Measurements from ENCODE around the gene FAM3D.

The FAM3D gene

DNA sequence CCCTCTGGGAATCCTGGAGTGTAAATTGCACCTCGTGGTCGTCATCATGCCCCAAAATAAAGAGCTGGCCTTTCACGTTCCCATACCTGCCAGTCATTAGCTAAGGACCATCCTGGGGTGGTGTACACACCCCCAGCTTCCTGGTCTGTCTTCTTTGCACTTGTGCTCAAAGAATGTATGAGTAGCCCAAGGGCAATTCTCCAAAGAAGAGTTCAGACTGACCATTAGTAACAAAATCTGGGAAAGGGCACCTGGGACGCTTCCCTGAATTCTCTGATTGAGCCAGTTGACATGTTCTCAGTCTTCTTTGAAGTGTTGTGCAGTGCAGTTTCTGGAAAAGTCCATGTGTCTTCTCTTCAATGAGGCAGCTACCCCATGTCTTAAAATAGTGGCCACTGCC lies 34.8 kb downstream of the FAM3D start:
- no peak for DNase-seq (ENCODE audit: low spot score)
- TF ChIP-seq, protein P1, sequence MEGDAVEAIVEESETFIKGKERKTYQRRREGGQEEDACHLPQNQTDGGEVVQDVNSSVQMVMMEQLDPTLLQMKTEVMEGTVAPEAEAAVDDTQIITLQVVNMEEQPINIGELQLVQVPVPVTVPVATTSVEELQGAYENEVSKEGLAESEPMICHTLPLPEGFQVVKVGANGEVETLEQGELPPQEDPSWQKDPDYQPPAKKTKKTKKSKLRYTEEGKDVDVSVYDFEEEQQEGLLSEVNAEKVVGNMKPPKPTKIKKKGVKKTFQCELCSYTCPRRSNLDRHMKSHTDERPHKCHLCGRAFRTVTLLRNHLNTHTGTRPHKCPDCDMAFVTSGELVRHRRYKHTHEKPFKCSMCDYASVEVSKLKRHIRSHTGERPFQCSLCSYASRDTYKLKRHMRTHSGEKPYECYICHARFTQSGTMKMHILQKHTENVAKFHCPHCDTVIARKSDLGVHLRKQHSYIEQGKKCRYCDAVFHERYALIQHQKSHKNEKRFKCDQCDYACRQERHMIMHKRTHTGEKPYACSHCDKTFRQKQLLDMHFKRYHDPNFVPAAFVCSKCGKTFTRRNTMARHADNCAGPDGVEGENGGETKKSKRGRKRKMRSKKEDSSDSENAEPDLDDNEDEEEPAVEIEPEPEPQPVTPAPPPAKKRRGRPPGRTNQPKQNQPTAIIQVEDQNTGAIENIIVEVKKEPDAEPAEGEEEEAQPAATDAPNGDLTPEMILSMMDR (IDR thresholded peaks at IDR 0.05; ENCODE audit: extremely low read depth, insufficient read depth, missing control alignments), result no peak
- in situ Hi-C loops (cut with MboI; ENCODE audit: low pct_unique_long_range_greater_than_20kb, low sequenced_read_pairs, unreplicated experiment), result loop anchor here (25.0 kb wide), 1 partner anchor 319 kb away; the partner anchor contains the start of genes HTD2 and RPP14

DNA sequence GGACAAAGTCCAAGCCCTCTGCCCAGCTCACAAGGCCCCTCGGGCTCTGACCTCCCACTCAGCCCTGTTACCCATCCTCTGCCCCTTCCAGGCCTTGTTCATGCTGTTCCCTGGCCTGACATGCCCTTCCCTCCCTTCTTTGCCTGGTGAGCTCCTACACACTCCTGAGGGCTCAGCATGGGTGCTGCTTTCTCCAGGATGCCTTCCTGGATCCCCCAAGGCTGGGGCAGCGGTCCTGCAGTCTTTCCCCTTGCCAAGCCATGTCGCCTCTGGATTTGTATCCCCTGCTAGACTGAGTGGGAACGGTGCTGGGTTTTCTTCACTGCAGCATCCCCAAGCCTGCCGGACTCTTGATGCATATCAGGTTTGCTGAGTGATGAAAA lies 35.9 kb downstream of the FAM3D start:
- no peak for DNase-seq (ENCODE audit: low spot score)
- TF ChIP-seq, protein P1 (IDR thresholded peaks at IDR 0.05; ENCODE audit: extremely low read depth, insufficient read depth, missing control alignments), result no peak
- in situ Hi-C loops (cut with MboI; ENCODE audit: low pct_unique_long_range_greater_than_20kb, low sequenced_read_pairs, unreplicated experiment), result loop anchor here (25.0 kb wide), 1 partner anchor 318 kb away; the partner anchor contains the start of genes HTD2 and RPP14

DNA sequence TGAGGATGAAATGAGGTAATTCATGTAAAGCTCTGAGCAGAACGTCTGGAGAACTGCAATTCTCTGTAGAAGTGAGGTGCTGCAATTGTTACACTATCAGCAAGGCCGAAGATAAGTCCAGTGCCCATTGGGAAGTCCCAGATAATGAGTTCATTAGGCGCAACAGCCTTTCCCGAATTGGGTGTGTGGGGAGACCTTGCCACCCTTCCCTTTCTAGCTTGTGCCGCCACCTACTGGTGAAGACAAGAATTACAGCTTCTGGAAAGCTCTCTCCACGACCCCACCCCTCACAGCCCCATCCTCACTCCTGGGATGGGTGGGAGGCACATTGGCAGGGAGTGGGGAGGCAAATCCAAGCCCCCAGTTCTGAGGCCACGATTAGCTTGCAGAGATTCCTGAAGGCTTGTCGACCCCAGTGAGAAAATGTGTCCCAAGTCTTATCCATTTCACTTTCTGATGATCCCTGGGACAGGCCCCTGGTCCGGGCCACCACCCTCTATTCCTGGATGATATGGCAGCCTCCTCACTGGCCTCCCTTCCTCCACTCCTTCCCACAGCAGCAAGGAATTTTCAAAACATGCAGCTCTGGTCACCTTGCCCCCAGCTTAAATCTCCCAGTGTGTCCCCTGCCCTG lies 36.4 kb downstream of the FAM3D start:
- DNase-seq (ENCODE audit: low spot score), result peak; percentile 67
- in situ Hi-C loops (cut with MboI; ENCODE audit: low pct_unique_long_range_greater_than_20kb, low sequenced_read_pairs, unreplicated experiment), result loop anchor here (25.0 kb wide), 1 partner anchor 318 kb away; the partner anchor contains the start of genes HTD2 and RPP14
- TF ChIP-seq, protein P1 (IDR thresholded peaks at IDR 0.05; ENCODE audit: extremely low read depth, insufficient read depth, missing control alignments), result peak; percentile 81

DNA sequence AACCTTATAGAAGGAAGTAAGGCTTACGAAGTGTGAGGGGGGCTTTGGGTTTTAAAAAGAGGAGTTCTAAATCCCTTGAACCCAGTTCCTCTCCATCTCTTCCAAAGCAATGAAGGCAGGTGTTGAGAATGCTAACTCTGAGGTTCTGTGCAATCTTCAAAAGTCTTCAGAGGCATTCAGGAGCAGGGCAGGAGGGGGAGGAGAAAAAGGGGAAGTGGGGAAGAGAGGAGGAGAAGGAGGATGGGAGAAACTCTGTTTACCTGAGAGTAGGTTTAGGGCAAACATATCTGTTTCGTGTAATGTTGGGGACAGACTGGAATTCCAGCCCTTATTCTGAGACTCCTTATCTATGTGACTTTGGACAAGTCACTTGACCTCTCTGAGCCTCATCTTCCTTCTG lies 36.9 kb downstream of the FAM3D start:
- in situ Hi-C loops (cut with MboI; ENCODE audit: low pct_unique_long_range_greater_than_20kb, low sequenced_read_pairs, unreplicated experiment), result loop anchor here (10.0 to 25.0 kb wide), 2 partner anchors 55 to 317 kb away; partner anchors contain the start of genes FAM107A, HTD2 and RPP14
- DNase-seq (ENCODE audit: low spot score), result no peak

DNA sequence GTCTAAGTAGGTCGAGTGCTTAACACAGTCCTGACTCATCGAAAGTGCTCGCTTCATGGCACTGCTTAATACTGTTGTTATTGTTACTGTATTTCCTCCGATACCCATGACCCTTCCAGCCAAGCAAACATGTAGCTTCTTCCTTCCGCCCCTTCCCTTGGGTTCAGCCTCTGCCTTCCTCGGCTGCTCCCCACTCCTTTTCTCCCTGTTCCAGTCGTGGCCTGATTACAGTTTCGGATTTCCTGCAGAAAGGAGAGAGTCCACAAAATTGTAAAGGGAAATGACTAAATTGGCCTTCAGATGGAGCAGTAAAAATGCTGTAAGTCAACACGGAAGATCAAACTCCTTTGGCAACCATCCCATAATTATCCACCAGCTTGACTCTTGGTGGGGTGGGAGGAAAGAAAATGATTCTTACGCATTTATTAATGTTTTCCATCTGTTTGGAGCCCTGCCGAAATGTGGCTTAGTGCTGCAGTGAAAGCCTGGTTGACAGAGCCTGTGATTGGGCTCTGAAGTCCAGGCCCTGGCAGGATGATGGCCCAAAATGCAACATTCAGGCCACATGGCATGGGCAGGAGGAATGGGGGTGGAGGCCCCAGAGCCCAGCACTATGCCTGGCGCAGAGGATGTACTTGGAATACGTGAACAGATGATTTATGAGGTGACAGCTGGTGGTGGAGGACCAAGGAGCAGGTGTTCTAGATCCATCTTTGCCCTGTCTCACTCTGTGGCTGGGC lies 37.6 kb downstream of the FAM3D start:
- TF ChIP-seq, protein P1 (IDR thresholded peaks at IDR 0.05; ENCODE audit: extremely low read depth, insufficient read depth, missing control alignments), result no peak
- DNase-seq (ENCODE audit: low spot score), result no peak
- in situ Hi-C loops (cut with MboI; ENCODE audit: low pct_unique_long_range_greater_than_20kb, low sequenced_read_pairs, unreplicated experiment), result loop anchor here (10.0 to 25.0 kb wide), 2 partner anchors 54 to 317 kb away; partner anchors contain the start of genes FAM107A, HTD2 and RPP14

More for the DNA sequence above, 36.9 kb downstream of the FAM3D start:
- TF ChIP-seq, protein P1 (IDR thresholded peaks at IDR 0.05; ENCODE audit: extremely low read depth, insufficient read depth, missing control alignments), result no peak

DNA sequence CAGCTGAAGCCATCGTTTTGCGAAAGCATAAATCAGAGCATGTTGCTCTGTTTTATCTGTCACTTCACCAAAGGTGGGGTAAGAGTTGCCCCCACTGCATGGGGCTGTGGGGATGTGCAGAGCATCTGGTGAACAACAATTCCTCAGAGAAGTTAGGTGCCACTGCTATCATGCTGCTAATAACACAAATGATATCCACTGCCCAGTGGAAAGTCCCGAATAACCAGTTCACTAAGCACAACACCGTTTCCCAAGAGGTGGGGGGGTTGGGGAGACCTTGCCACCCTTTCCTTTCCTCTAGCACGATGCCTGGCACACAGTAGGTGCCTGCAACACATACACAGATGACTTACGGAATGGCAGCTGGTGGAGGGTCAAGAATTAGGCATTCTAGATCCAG lies 38.6 kb downstream of the FAM3D start:
- DNase-seq (ENCODE audit: low spot score), result no peak
- in situ Hi-C loops (cut with MboI; ENCODE audit: low pct_unique_long_range_greater_than_20kb, low sequenced_read_pairs, unreplicated experiment), result loop anchor here (10.0 to 25.0 kb wide), 2 partner anchors 53 to 316 kb away; partner anchors contain the start of genes FAM107A, HTD2 and RPP14
- TF ChIP-seq, protein P1 (IDR thresholded peaks at IDR 0.05; ENCODE audit: extremely low read depth, insufficient read depth, missing control alignments), result no peak
